Ovary (tissue), 3 donors: Measurements from ENCODE around the gene FAM234B.

ENCODE experiments used
- POLR2A ChIP-seq: fragments of 450-650 bp; IDR thresholded peaks from one replicate; pipeline ENCODE4 v1.6.1; 2017; ENCODE audit warnings: antibody characterized with exemption, mild to moderate bottlenecking, moderate library complexity
- TF ChIP-seq, protein P1 (sequence below), 3 donors: fragments of 450-650 bp in 2 of 3; fragments of 200-600 bp in 1 of 3; IDR thresholded peaks; one replicate each; pipeline versions ENCODE4 v1.5.1 to v1.8.0; 2016 to 2022; ENCODE audit warnings: antibody characterized with exemption in 3 of 3, mild to moderate bottlenecking in 1 of 3
- donor health status: DM: no; HTN: no; CAD: no.

DNA sequence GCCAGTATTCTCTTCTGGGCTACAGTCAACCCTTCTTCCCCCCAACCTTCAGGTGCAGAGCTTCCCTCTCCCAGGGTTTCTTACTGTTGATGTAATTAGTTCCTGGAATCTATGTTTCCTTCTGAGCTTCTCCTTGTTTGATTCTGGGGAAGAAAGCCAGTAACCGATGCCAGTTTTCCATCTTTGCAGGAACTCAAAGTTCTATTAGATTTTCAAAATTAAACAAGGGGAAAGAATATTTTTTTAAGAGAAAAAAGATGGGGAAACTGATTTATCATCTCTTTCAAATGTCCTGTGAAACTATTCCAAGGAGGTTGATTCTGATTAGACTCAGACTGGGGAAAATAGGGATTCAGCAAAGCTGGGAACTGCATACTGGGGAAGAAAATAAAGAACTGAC, 17.9 kb upstream of the FAM234B start:
- no peak for TF ChIP-seq POLR2A
- TF ChIP-seq, protein P1, sequence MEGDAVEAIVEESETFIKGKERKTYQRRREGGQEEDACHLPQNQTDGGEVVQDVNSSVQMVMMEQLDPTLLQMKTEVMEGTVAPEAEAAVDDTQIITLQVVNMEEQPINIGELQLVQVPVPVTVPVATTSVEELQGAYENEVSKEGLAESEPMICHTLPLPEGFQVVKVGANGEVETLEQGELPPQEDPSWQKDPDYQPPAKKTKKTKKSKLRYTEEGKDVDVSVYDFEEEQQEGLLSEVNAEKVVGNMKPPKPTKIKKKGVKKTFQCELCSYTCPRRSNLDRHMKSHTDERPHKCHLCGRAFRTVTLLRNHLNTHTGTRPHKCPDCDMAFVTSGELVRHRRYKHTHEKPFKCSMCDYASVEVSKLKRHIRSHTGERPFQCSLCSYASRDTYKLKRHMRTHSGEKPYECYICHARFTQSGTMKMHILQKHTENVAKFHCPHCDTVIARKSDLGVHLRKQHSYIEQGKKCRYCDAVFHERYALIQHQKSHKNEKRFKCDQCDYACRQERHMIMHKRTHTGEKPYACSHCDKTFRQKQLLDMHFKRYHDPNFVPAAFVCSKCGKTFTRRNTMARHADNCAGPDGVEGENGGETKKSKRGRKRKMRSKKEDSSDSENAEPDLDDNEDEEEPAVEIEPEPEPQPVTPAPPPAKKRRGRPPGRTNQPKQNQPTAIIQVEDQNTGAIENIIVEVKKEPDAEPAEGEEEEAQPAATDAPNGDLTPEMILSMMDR (IDR thresholded peaks at IDR 0.05) = no peak
